Gastrocnemius medialis (tissue), 4 donors: ENCODE results near the gene WDR41. TPM values are rescaled to one million over a fixed set of nuclear protein-coding genes. Genes with fewer than 3 reads are reported as not detected.

ENCODE experiments used
- ATAC-seq, 2 donors: fragments of 150-250 bp; one replicate each; pipeline ENCODE4 v1.9.1; 2016
- DNase-seq, 2 donors: peaks; one replicate each; pipeline ENCODE4 v3.0.0-alpha.2; 2019
- H3K27ac ChIP-seq, 4 donors: fragments of 200-600 bp; sonication (generic); 1 replicate in 1 of 4; 2 replicates in 3 of 4; pipeline ENCODE4 v1.5.1; 2016 to 2018; ENCODE audit warnings: mild to moderate bottlenecking in 2 of 4, moderate library complexity in 1 of 4
- H3K27me3 ChIP-seq, 3 donors: fragments of 200-600 bp; sonication (generic) in 2 of 3; 1 replicate in 1 of 3; 2 replicates in 2 of 3; pipeline versions ENCODE4 v1.5.1 to v1.6.0; 2016 to 2019; ENCODE audit warnings: mild to moderate bottlenecking in 1 of 3, moderate library complexity in 1 of 3
- H3K36me3 ChIP-seq, 2 donors: fragments of 200-600 bp; sonication (generic) in 1 of 2; one replicate each; pipeline ENCODE4 v1.5.1; 2017 to 2018
- H3K4me1 ChIP-seq, 2 donors: fragments of 200-600 bp; sonication (generic) in 1 of 2; one replicate each; pipeline ENCODE4 v1.5.1; 2016 to 2017; ENCODE audit warnings: mild to moderate bottlenecking in 2 of 2
- H3K4me3 ChIP-seq, 4 donors: fragments of 200-600 bp; sonication (generic) in 3 of 4; 1 replicate in 1 of 4; 2 replicates in 3 of 4; pipeline ENCODE4 v1.5.1; 2016 to 2019; ENCODE audit warnings: mild to moderate bottlenecking in 2 of 4
- H3K9me3 ChIP-seq, 3 donors: fragments of 200-600 bp; sonication (generic) in 2 of 3; 1 replicate in 1 of 3; 2 replicates in 2 of 3; pipeline ENCODE4 v1.5.1; 2016 to 2019
- POLR2A ChIP-seq, 2 donors: fragments of 450-650 bp; IDR thresholded peaks; one replicate each; pipeline ENCODE4 v1.6.1; 2017; ENCODE audit warnings: antibody characterized with exemption in 2 of 2, mild to moderate bottlenecking in 2 of 2, moderate library complexity in 2 of 2
- in situ Hi-C, 4 donors: fragments of 200-750 bp; cut with MboI; loops; one replicate each; pipeline versions ENCODE4 v1.15.0 to v1.8.0; 2017; ENCODE audit warnings: low sequenced_read_pairs in 4 of 4
- intact Hi-C: fragments of 100-400 bp; cut with DNase I; formaldehyde crosslinking; loops from one replicate; pipeline ENCODE4 v1.15.1; 2023; ENCODE audit warnings: low total_unique reads
- total RNA-seq, 4 donors: library from RNA; depleted of rRNA; stranded (reverse); fragments of >200 nt; gene quantifications; one replicate each; pipeline versions ENCODE4 v1.1.0 to v1.2.3, GENCODE V29; 2016
- TF ChIP-seq, protein P1 (sequence below), 5 experiments: fragments of 450-650 bp in 3 of 5; fragments of 200-600 bp in 2 of 5; sonication (generic) in 2 of 5; IDR thresholded peaks in 4 of 5; conservative IDR thresholded peaks in 1 of 5; 1 replicate in 4 of 5; 2 replicates in 1 of 5; pipeline ENCODE4 v1.5.1; 2016 to 2019; ENCODE audit warnings: antibody characterized with exemption in 5 of 5, mild to moderate bottlenecking in 3 of 5, moderate library complexity in 3 of 5

Gene WDR41
- total RNA-seq, 4 donors from 2014 or later: 16.3 to 30.6 (median 19.2) TPM

DNA sequence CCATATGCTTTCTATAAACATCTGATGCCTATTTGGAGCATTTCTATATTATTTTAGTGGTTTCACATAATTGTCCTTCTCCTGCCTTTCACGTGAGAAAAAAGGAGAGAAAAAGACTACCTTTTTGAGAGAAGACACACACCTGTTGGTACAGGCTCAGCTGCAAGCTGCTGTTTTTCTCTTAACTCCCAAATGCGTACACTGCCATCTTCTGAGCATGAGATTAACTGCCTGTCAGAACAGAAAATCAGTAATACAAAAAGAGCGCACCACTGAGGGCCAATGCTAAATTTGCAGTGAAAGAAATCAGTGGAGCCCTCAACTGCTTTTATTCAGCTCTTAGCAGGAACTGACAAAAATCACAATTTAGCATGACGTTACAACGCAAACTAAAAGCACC, 54.9 kb downstream of the WDR41 start:
- Histone ChIP-seq H3K36me3 (peaks cover 0 to 57% of the 10 kb centered on the region in 2 donors), H3K4me1 (no peaks in the 10 kb centered on the region), H3K4me3 (no peak overlapping the region), H3K9me3 (no peaks in the 10 kb centered on the region), H3K27me3 (no peaks in the 10 kb centered on the region), H3K27ac (no peak overlapping the region)
- TF ChIP-seq, protein P1, sequence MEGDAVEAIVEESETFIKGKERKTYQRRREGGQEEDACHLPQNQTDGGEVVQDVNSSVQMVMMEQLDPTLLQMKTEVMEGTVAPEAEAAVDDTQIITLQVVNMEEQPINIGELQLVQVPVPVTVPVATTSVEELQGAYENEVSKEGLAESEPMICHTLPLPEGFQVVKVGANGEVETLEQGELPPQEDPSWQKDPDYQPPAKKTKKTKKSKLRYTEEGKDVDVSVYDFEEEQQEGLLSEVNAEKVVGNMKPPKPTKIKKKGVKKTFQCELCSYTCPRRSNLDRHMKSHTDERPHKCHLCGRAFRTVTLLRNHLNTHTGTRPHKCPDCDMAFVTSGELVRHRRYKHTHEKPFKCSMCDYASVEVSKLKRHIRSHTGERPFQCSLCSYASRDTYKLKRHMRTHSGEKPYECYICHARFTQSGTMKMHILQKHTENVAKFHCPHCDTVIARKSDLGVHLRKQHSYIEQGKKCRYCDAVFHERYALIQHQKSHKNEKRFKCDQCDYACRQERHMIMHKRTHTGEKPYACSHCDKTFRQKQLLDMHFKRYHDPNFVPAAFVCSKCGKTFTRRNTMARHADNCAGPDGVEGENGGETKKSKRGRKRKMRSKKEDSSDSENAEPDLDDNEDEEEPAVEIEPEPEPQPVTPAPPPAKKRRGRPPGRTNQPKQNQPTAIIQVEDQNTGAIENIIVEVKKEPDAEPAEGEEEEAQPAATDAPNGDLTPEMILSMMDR (IDR thresholded peaks at IDR 0.05 in 4 of 5, conservative IDR thresholded peaks at IDR 0.05 in 1 of 5): no peak
- TF ChIP-seq POLR2A (IDR thresholded peaks at IDR 0.05): no peak
- intact Hi-C loops (no loop called here), in situ Hi-C loops (no loop called here)
- DNase-seq (no peak), ATAC-seq (no peak)

DNA sequence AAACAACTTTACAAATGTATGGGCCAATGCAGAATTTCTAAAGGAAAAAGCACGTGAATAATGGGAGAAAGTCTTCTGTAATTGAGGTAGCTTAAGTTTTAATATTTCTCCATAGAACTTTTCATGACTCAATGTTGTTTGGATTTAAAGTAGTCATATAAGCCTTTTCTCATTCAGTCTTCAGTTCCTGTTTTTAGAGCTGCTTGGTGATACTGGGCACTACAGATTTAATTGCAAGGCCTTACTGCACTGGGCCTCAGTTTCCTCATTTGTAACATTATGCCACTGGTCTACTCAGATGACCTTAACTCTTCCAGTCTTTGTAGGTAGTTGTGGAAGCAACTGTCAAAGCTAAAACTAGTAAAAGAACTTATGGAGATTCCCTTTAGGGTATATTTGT, 60.4 kb downstream of the WDR41 start:
- Histone ChIP-seq H3K27ac (no peak overlapping the region), H3K27me3 (no peaks in the 10 kb centered on the region), H3K4me3 (no peak overlapping the region), H3K9me3 (no peaks in the 10 kb centered on the region), H3K36me3 (peaks cover 0 to 69% of the 10 kb centered on the region in 2 donors), H3K4me1 (no peaks in the 10 kb centered on the region)
- no peak for DNase-seq
- in situ Hi-C loops (no loop called here), intact Hi-C loops (no loop called here)
- TF ChIP-seq, protein P1 (IDR thresholded peaks at IDR 0.05 in 4 of 5, conservative IDR thresholded peaks at IDR 0.05 in 1 of 5): no peak
- TF ChIP-seq POLR2A (IDR thresholded peaks at IDR 0.05): no peak
- no peak for ATAC-seq

DNA sequence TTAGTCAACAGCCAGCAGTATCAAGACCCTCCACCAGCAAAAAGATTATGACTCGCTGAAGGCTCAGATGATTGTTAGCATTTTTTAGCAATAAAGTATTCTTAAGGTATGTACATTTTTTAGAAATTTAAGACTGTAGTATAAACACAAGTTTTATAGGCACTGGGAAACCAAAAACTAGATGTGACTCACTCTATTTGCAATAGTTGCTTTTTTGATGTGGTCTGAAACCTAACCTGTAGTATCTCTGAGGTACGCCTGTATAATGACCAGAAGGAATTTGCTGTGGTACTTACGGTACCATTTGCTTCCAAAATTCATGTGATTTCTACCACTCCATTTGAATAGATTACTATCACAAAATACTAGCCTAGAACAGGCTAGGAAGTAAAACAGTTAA, 60.8 kb downstream of the WDR41 start:
- Histone ChIP-seq H3K36me3 (peaks cover 0 to 64% of the 10 kb centered on the region in 2 donors), H3K27ac (no peak overlapping the region), H3K4me3 (no peak overlapping the region), H3K27me3 (no peaks in the 10 kb centered on the region), H3K9me3 (no peaks in the 10 kb centered on the region), H3K4me1 (no peaks in the 10 kb centered on the region)
- TF ChIP-seq, protein P1 (IDR thresholded peaks at IDR 0.05 in 4 of 5, conservative IDR thresholded peaks at IDR 0.05 in 1 of 5): no peak
- no peak for TF ChIP-seq POLR2A (IDR thresholded peaks at IDR 0.05)
- in situ Hi-C loops (no loop called here), intact Hi-C loops (no loop called here)
- ATAC-seq: no peak
- DNase-seq: no peak

DNA sequence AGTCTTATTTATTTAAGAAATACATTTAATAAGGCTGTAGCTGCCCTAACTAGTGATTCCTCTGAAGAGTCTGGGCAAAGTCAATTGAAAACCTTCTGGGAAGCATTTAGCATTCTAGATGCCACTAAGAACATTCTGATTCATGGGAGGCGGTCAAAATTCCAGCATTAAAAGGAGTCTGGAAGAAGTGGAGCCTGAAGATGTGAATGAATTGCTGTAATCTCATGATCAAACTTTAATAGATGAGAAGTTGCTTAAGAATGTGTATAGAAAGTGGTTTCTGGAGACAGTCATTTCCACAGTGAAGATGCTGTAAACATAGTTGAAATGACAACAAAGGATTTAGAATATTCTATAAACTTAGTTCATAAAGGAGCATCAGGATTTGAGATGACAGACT, 61.4 kb downstream of the WDR41 start:
- Histone ChIP-seq H3K4me1 (no peaks in the 10 kb centered on the region), H3K4me3 (no peak overlapping the region), H3K27ac (no peak overlapping the region), H3K9me3 (no peaks in the 10 kb centered on the region), H3K27me3 (no peaks in the 10 kb centered on the region), H3K36me3 (peaks cover 0 to 64% of the 10 kb centered on the region in 2 donors)
- intact Hi-C loops: no loop called here
- no peak for TF ChIP-seq POLR2A (IDR thresholded peaks at IDR 0.05)
- TF ChIP-seq, protein P1 (IDR thresholded peaks at IDR 0.05 in 4 of 5, conservative IDR thresholded peaks at IDR 0.05 in 1 of 5): no peak
- in situ Hi-C loops: no loop called here
- ATAC-seq (no peak), DNase-seq (no peak)

DNA sequence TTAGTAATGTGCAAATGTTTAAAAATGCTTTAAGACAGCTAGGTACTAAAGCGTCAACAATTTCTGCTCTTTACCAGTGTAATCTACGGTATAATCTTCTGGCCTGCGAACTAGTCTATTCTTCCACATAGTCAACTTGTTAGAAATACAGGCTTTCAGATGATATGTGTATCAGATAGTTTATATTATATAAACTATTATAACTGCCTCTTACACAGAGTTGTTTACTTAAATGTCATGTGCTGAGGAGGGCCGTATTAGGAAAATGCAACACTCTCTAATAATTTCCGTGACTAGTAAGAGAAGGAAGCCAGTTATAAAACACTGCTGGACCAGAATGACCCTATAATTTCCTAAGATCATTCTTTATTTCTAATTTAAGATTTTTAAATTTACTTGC, 63.6 kb downstream of the WDR41 start:
- intact Hi-C loops (no loop called here), in situ Hi-C loops (no loop called here)
- no peaks in the 10 kb centered on the region for H3K27me3 ChIP-seq
- peaks cover 0 to 48% of the 10 kb centered on the region in 2 donors for H3K36me3 ChIP-seq
- no peaks in the 10 kb centered on the region for H3K4me1 ChIP-seq
- no peak overlapping the region for H3K4me3 ChIP-seq
- DNase-seq: no peak
- TF ChIP-seq POLR2A (IDR thresholded peaks at IDR 0.05): no peak
- TF ChIP-seq, protein P1 (IDR thresholded peaks at IDR 0.05 in 4 of 5, conservative IDR thresholded peaks at IDR 0.05 in 1 of 5): no peak
- no peak for ATAC-seq
- no peak overlapping the region for H3K27ac ChIP-seq
- no peaks in the 10 kb centered on the region for H3K9me3 ChIP-seq
